Peyer's patch (tissue), 4 donors: Measurements from ENCODE around the gene CRYGC. TPM values are rescaled to one million over a fixed set of nuclear protein-coding genes. Genes with fewer than 3 reads are reported as not detected.
A peak's percentile ranks its signal among the peaks of the same experiment; 100 is the strongest.
"Not testable (repeated sequence)": the region's sequence is repeated elsewhere in the genome, so short reads cannot be mapped to it uniquely, and the experiment has no call there.

ENCODE experiments used
- DNase-seq, 3 donors: peaks; one replicate each; pipeline ENCODE4 v3.0.0-alpha.2; 2017 to 2019
- H3K27ac ChIP-seq, 4 donors: fragments of 200-600 bp; sonication (generic); one replicate each; pipeline ENCODE4 v1.5.1; 2016 to 2019
- H3K27me3 ChIP-seq, 2 donors: fragments of 200-600 bp; sonication (generic); one replicate each; pipeline ENCODE4 v1.5.1; 2019
- H3K36me3 ChIP-seq, 3 donors: fragments of 200-600 bp; sonication (generic); one replicate each; pipeline ENCODE4 v1.5.1; 2016 to 2019
- H3K4me1 ChIP-seq, 4 donors: fragments of 200-600 bp; sonication (generic); one replicate each; pipeline ENCODE4 v1.5.1; 2016 to 2019
- H3K4me3 ChIP-seq, 4 donors: fragments of 200-600 bp; sonication (generic); 1 replicate in 3 of 4; 2 replicates in 1 of 4; pipeline ENCODE4 v1.5.1; 2016 to 2019; ENCODE audit warnings: mild to moderate bottlenecking in 1 of 4
- H3K9me3 ChIP-seq, 4 donors: fragments of 200-600 bp; sonication (generic); one replicate each; pipeline ENCODE4 v1.5.1; 2016 to 2019; ENCODE audit warnings: mild to moderate bottlenecking in 1 of 4
- POLR2A ChIP-seq, 2 donors: fragments of 450-650 bp; IDR thresholded peaks; one replicate each; pipeline ENCODE4 v1.5.1; 2017; ENCODE audit warnings: antibody characterized with exemption in 2 of 2, mild to moderate bottlenecking in 2 of 2, moderate library complexity in 2 of 2
- total RNA-seq, 4 donors: library from RNA; depleted of rRNA; stranded (reverse); fragments of >200 nt; gene quantifications; one replicate each; pipeline ENCODE4 v1.1.0, GENCODE V29; 2016
- TF ChIP-seq, protein P1 (sequence below), 6 experiments: fragments of 450-650 bp in 4 of 6; fragments of 200-600 bp in 2 of 6; sonication (generic) in 1 of 6; IDR thresholded peaks; one replicate each; pipeline ENCODE4 v1.5.1; 2017 to 2019; ENCODE audit warnings: antibody characterized with exemption in 6 of 6, mild to moderate bottlenecking in 3 of 6, moderate library complexity in 1 of 6

The CRYGC gene
- total RNA-seq, 4 donors from 2014 or later: not detected

DNA sequence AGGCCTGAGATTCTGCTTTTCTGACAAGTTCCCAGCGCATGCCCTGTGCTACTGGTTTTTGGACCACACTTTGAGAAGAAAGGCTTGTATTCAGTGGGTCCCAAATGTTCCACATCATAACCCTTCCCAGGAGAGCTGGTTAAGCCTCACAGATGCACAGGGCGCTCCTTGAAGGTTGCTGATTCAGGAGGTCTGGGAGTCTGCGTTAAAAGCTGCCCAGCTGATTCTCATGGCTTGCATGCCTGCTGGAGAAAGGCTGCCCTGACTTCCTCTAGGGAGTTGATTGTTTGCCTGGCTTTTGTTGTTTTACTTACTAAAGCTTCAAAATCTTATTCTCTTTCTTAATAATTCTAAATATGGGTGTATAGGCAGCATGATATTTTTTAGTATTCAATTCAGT is 26.0 kb downstream of the CRYGC start:
- no peaks in the 10 kb centered on the region for H3K36me3 ChIP-seq
- no peaks in the 10 kb centered on the region for H3K9me3 ChIP-seq
- no peak overlapping the region for H3K27ac ChIP-seq
- no peak for DNase-seq
- no peak overlapping the region for H3K4me3 ChIP-seq
- H3K4me1 ChIP-seq: no peaks in the 10 kb centered on the region
- no peaks in the 10 kb centered on the region for H3K27me3 ChIP-seq
- TF ChIP-seq, protein P1, sequence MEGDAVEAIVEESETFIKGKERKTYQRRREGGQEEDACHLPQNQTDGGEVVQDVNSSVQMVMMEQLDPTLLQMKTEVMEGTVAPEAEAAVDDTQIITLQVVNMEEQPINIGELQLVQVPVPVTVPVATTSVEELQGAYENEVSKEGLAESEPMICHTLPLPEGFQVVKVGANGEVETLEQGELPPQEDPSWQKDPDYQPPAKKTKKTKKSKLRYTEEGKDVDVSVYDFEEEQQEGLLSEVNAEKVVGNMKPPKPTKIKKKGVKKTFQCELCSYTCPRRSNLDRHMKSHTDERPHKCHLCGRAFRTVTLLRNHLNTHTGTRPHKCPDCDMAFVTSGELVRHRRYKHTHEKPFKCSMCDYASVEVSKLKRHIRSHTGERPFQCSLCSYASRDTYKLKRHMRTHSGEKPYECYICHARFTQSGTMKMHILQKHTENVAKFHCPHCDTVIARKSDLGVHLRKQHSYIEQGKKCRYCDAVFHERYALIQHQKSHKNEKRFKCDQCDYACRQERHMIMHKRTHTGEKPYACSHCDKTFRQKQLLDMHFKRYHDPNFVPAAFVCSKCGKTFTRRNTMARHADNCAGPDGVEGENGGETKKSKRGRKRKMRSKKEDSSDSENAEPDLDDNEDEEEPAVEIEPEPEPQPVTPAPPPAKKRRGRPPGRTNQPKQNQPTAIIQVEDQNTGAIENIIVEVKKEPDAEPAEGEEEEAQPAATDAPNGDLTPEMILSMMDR (IDR thresholded peaks at IDR 0.05): no peak
- no peak for TF ChIP-seq POLR2A (IDR thresholded peaks at IDR 0.05)

GRCh38 chr2:208101716-208102631 is 27.7 kb downstream of the CRYGC start:
- H3K36me3 ChIP-seq: no peaks in the 10 kb centered on the region
- no peaks in the 10 kb centered on the region for H3K4me1 ChIP-seq
- no peak overlapping the region for H3K27ac ChIP-seq
- no peak for DNase-seq
- no peaks in the 10 kb centered on the region for H3K9me3 ChIP-seq
- TF ChIP-seq, protein P1 (IDR thresholded peaks at IDR 0.05): peak in 3 of 6 experiments; percentile 64 to 67 (median 64)
- TF ChIP-seq POLR2A (IDR thresholded peaks at IDR 0.05): no peak
- no peaks in the 10 kb centered on the region for H3K27me3 ChIP-seq
- no peak overlapping the region for H3K4me3 ChIP-seq

DNA sequence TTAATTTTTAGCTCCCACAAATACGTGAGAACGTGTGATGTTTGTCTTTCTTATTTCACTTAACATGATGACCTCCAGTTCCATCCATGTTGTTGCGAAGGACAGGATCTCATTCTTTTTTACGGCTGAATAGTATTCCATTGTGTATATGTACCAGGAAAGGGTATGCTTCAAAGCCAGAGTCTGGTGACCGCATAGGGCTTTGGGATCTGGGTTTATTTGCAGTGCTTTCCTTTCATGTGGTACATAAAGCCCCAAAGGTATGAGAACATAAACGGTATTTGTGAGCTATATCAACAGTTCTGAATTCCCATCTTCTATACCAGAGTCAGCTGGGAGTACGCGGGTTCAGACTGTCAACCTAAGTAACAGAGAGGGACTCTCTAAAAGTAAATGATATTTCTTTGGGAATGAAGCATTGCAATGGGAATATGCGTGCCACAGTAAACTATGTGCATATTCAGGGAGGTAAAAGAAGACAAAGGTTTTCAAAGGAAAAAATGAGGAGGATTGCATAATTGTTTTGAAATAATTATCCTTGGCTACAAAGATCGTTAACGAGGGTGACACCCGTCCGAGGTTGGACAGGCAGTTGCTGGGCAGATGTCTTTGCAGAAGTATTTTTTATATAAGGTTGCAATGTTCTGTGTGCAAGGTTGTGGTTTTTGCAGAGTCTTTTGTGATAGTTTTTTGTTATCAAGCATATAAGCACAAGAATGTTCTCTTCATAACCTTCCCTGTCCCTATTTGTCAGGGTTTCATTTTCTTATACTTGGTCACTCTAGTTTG is 29.8 kb downstream of the CRYGC start:
- DNase-seq: no peak
- H3K9me3 ChIP-seq: no peaks in the 10 kb centered on the region
- no peak overlapping the region for H3K27ac ChIP-seq
- no peaks in the 10 kb centered on the region for H3K36me3 ChIP-seq
- no peak for TF ChIP-seq POLR2A (IDR thresholded peaks at IDR 0.05)
- TF ChIP-seq, protein P1 (IDR thresholded peaks at IDR 0.05): no peak
- H3K4me3 ChIP-seq: no peak overlapping the region
- H3K27me3 ChIP-seq: no peaks in the 10 kb centered on the region
- no peaks in the 10 kb centered on the region for H3K4me1 ChIP-seq

DNA sequence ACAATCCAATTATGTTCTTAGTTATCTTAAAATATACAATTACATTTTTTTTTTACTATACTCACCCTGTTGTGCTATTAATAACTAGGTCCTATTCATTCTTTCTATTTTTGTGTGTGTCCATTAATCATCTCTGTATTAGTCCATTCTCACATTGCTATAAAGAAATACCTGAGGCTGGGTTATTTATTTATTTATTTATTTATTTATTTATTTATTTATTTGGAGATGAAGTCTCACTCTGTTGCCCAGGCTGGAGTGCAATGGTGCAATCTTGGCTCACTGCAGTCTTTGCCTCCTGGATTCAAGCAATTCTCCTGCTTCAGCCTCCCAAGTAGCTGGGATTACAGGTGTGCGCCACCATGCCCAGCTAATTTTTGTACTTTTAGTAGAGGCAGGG is 30.9 kb downstream of the CRYGC start:
- not testable (repeated sequence) for H3K27ac ChIP-seq, DNase-seq, H3K36me3 ChIP-seq, H3K27me3 ChIP-seq, H3K4me3 ChIP-seq, H3K9me3 ChIP-seq, H3K4me1 ChIP-seq

- Histone ChIP-seq H3K9me3 (no peaks in the 10 kb centered on the region), H3K27me3 (no peaks in the 10 kb centered on the region), H3K27ac (no peak overlapping the region), H3K4me1 (no peaks in the 10 kb centered on the region), H3K36me3 (no peaks in the 10 kb centered on the region), H3K4me3 (no peak overlapping the region)
- no peak for DNase-seq
- TF ChIP-seq, protein P1 (IDR thresholded peaks at IDR 0.05): no peak
- no peak for TF ChIP-seq POLR2A (IDR thresholded peaks at IDR 0.05)
These were observed 31.4 kb downstream of the CRYGC start for GRCh38 chr2:208098267-208098666.

DNA sequence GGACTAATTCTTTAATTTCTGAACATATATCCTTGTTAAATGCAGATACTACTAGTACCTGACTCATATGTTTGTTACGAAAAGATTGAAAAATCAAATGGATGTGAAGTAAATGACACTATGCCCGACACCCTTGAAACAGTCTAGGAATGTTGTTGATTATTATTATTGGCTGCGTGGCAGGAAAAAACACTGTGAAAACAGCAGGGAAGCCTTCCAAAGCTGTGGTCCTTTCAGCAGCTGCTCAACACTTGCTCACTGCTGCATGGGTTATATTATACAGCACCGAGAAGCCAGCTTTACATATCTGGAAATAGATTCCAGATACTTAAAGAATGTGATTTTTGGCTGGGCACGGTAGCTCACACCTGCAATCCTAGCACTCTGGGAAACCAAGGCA is 31.8 kb downstream of the CRYGC start:
- Histone ChIP-seq H3K4me1 (no peaks in the 10 kb centered on the region), H3K9me3 (no peaks in the 10 kb centered on the region), H3K27me3 (no peaks in the 10 kb centered on the region), H3K27ac (no peak overlapping the region), H3K4me3 (no peak overlapping the region), H3K36me3 (no peaks in the 10 kb centered on the region)
- DNase-seq: no peak
- TF ChIP-seq, protein P1 (IDR thresholded peaks at IDR 0.05): no peak
- no peak for TF ChIP-seq POLR2A (IDR thresholded peaks at IDR 0.05)
